H1 (cell line): Measurements from ENCODE around the gene CGREF1. TPM values are rescaled to one million over a fixed set of nuclear protein-coding genes. Genes with fewer than 3 reads are reported as not detected.

Experiments
- ASH2L ChIP-seq: fragments of 200-600, 300-600 bp; sonication (generic); IDR thresholded peaks from one replicate; pipeline ENCODE4 v1.7.1; 2017; ENCODE audit warnings: low read length
- CEBPB ChIP-seq: IDR thresholded peaks from 2 replicates; pipeline ENCODE4 v1.6.1; 2012; ENCODE audit warnings: low read depth, low read length
- EGR1 ChIP-seq: IDR thresholded peaks from 2 replicates; pipeline ENCODE4 v1.6.1; 2011; ENCODE audit warnings: low read depth, low read length, borderline replicate concordance
- NANOG ChIP-seq: IDR thresholded peaks from 2 replicates; pipeline ENCODE4 v1.6.1; 2011; ENCODE audit warnings: low read length, low read depth, mild to moderate bottlenecking, inconsistent platforms; ENCODE audit not compliant: insufficient read depth, poor library complexity, severe bottlenecking
- NRF1 ChIP-seq: IDR thresholded peaks from 2 replicates; pipeline ENCODE4 v1.6.1; 2011; ENCODE audit warnings: mild to moderate bottlenecking, low read depth, low read length, improper control_type of control experiment
- TAF1 ChIP-seq: IDR thresholded peaks from 2 replicates; pipeline ENCODE4 v1.6.1; 2011; ENCODE audit warnings: mild to moderate bottlenecking, low read depth, low read length
- polyA plus RNA-seq, 7 experiments: library from polyadenylated mRNA; depleted of rRNA in 3 of 7; stranded (reverse) in 5 of 7; unstranded in 2 of 7; fragments of >200 nt in 5 of 7; fragments of 200-250 nt in 2 of 7; gene quantifications; 1 replicate in 5 of 7; 2 replicates in 1 of 7; 4 replicates in 1 of 7; pipeline versions ENCODE4 v1.2.1 to v1.2.3, GENCODE V29; 2011 to 2013; ENCODE audit warnings: missing spikeins in 2 of 7, mixed read lengths in 2 of 7
- total RNA-seq: library from RNA; stranded (reverse); fragmentation: NEBNext Ultra II Directional; extraction: Animal tissue kit (Norgen Biotek cat#: 25700); gene quantifications from 2 replicates; pipeline ENCODE4 v1.2.1, GENCODE V29; 2021
- TF ChIP-seq, protein P1 (sequence below), 3 experiments: IDR thresholded peaks; 1 replicate in 2 of 3; 2 replicates in 1 of 3; pipeline versions ENCODE4 v1.5.1 to v1.6.1; 2011; ENCODE audit warnings: low read length in 3 of 3, mild to moderate bottlenecking in 3 of 3, inconsistent platforms in 2 of 3, low read depth in 1 of 3, moderate library complexity in 1 of 3; ENCODE audit not compliant: insufficient read depth in 1 of 3; ENCODE audit errors: control extremely low read depth in 1 of 3

The CGREF1 gene
- total and polyA plus RNA-seq, 2 of the 8 experiments (the other 6 are each of a cell fraction or from before 2014, with no cell fraction given) = 2.5 to 3.4 TPM

GRCh38 chr2:27136751-27137150 lies 17.8 kb upstream of the CGREF1 start (continued):
- TF ChIP-seq, protein P1, sequence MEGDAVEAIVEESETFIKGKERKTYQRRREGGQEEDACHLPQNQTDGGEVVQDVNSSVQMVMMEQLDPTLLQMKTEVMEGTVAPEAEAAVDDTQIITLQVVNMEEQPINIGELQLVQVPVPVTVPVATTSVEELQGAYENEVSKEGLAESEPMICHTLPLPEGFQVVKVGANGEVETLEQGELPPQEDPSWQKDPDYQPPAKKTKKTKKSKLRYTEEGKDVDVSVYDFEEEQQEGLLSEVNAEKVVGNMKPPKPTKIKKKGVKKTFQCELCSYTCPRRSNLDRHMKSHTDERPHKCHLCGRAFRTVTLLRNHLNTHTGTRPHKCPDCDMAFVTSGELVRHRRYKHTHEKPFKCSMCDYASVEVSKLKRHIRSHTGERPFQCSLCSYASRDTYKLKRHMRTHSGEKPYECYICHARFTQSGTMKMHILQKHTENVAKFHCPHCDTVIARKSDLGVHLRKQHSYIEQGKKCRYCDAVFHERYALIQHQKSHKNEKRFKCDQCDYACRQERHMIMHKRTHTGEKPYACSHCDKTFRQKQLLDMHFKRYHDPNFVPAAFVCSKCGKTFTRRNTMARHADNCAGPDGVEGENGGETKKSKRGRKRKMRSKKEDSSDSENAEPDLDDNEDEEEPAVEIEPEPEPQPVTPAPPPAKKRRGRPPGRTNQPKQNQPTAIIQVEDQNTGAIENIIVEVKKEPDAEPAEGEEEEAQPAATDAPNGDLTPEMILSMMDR (IDR thresholded peaks at IDR 0.05; ENCODE audit: control extremely low read depth in 1 of 3, insufficient read depth in 1 of 3, low read depth in 1 of 3, low read length in 3 of 3) = no peak
- no peak for TF ChIP-seq ASH2L
- TF ChIP-seq NANOG = no peak
- TF ChIP-seq EGR1 = no peak
- no peak for TF ChIP-seq NRF1
- no peak for TF ChIP-seq CEBPB
- no peak for TF ChIP-seq TAF1
